HepG2 (cell line): ENCODE results near the gene ADGRV1. TPM values are rescaled to one million over a fixed set of nuclear protein-coding genes. Genes with fewer than 3 reads are reported as not detected.

Experiments used
- BCLAF1 ChIP-seq: fragments of 450-650 bp; IDR thresholded peaks from 2 replicates; pipeline ENCODE4 v1.6.1; 2017; ENCODE audit warnings: mild to moderate bottlenecking
- CREB1 ChIP-seq, 2 experiments: fragments of 450-650 bp in 1 of 2; IDR thresholded peaks; 2 replicates each; pipeline ENCODE4 v1.6.1; 2016 to 2017; ENCODE audit warnings: control low read depth in 1 of 2, mild to moderate bottlenecking in 1 of 2, missing compliant biosample characterization in 1 of 2, missing genetic modification characterization in 1 of 2
- CREB3 ChIP-seq: sonication (generic); formaldehyde crosslinking; IDR thresholded peaks from 2 replicates; pipeline ENCODE4 v1.5.0; 2020; ENCODE audit warnings: missing genetic modification reagents
- ELF3 ChIP-seq: IDR thresholded peaks from 2 replicates; pipeline ENCODE4 v1.6.1; 2016; ENCODE audit warnings: missing genetic modification reagents, missing compliant biosample characterization
- FOSL2 ChIP-seq: sonication (generic); formaldehyde crosslinking; IDR thresholded peaks from 2 replicates; pipeline ENCODE4 v1.4.0; 2020; ENCODE audit warnings: missing genetic modification reagents
- GLMP ChIP-seq: sonication (generic); formaldehyde crosslinking; IDR thresholded peaks from 2 replicates; pipeline ENCODE4 v1.9.0; 2021; ENCODE audit warnings: missing genetic modification reagents, mild to moderate bottlenecking, borderline replicate concordance
- MAFK ChIP-seq, 2 experiments: IDR thresholded peaks in 1 of 2; conservative IDR thresholded peaks in 1 of 2; 2 replicates each; pipeline ENCODE4 v1.6.1; 2011; ENCODE audit warnings: improper control_type of control experiment in 2 of 2, low read length in 2 of 2
- MED1 ChIP-seq: sonication (generic); formaldehyde crosslinking; IDR thresholded peaks from 2 replicates; pipeline ENCODE4 v1.4.0; 2020; ENCODE audit warnings: missing genetic modification reagents
- NCOR1 ChIP-seq: fragments of 200-600 bp; sonication (generic); IDR thresholded peaks from 2 replicates; pipeline ENCODE4 v1.7.0; 2017; ENCODE audit warnings: antibody characterized with exemption, low read length, borderline replicate concordance
- PCBP2 ChIP-seq: fragments of 200-400 bp; formaldehyde crosslinking; optimal IDR thresholded peaks from 2 replicates; pipeline ENCODE3; 2018; ENCODE audit warnings: low read length, low read depth; ENCODE audit not compliant: poor library complexity, severe bottlenecking
- POLR2G ChIP-seq: fragments of 200-400 bp; formaldehyde crosslinking; IDR thresholded peaks from 2 replicates; pipeline ENCODE4 v1.6.1; 2018; ENCODE audit warnings: mild to moderate bottlenecking, low read depth, low read length, moderate library complexity
- SMAD9 ChIP-seq: sonication (generic); formaldehyde crosslinking; IDR thresholded peaks from 2 replicates; pipeline ENCODE4 v1.5.1; 2020; ENCODE audit warnings: mild to moderate bottlenecking, missing genetic modification reagents
- UBTF ChIP-seq: sonication (generic); formaldehyde crosslinking; IDR thresholded peaks from 2 replicates; pipeline ENCODE4 v1.4.0; 2020; ENCODE audit warnings: mild to moderate bottlenecking, missing genetic modification reagents
- ZBTB10 ChIP-seq: sonication (generic); formaldehyde crosslinking; IDR thresholded peaks from 2 replicates; pipeline ENCODE4 v1.4.0; 2020; ENCODE audit warnings: missing genetic modification reagents, borderline replicate concordance
- ZBTB21 ChIP-seq: sonication (generic); formaldehyde crosslinking; IDR thresholded peaks from 2 replicates; pipeline ENCODE4 v1.4.0; 2020; ENCODE audit warnings: missing genetic modification reagents
- ZBTB42 ChIP-seq: sonication (generic); formaldehyde crosslinking; IDR thresholded peaks from 2 replicates; pipeline ENCODE4 v1.5.0; 2020; ENCODE audit warnings: mild to moderate bottlenecking, missing genetic modification reagents
- ZNF496 ChIP-seq: sonication (generic); formaldehyde crosslinking; IDR thresholded peaks from 2 replicates; pipeline ENCODE4 v1.8.1; 2023; ENCODE audit warnings: mild to moderate bottlenecking, moderate library complexity, missing genetic modification reagents; ENCODE audit not compliant: insufficient replicate concordance
- ZNF558 ChIP-seq: sonication (generic); formaldehyde crosslinking; IDR thresholded peaks from 2 replicates; pipeline ENCODE4 v1.9.0; 2022; ENCODE audit warnings: mild to moderate bottlenecking, missing genetic modification reagents, borderline replicate concordance
- ZNF740 ChIP-seq: sonication (generic); formaldehyde crosslinking; IDR thresholded peaks from 2 replicates; pipeline ENCODE4 v1.4.0; 2020; ENCODE audit warnings: missing genetic modification reagents
- ZSCAN22 ChIP-seq: sonication (generic); formaldehyde crosslinking; IDR thresholded peaks from 2 replicates; pipeline ENCODE4 v1.4.0; 2020; ENCODE audit warnings: mild to moderate bottlenecking, missing genetic modification reagents
- polyA plus RNA-seq, 8 experiments: library from polyadenylated mRNA; depleted of rRNA in 3 of 8; stranded (reverse) in 7 of 8; unstranded in 1 of 8; fragments of >200 nt; fragmentation: Illumina TruSeq in 4 of 8; extraction: Trizol in 4 of 8; gene quantifications; 2 replicates each; pipeline versions ENCODE4 v1.2.1 to v1.2.3, GENCODE V29; 2011 to 2016; ENCODE audit warnings: low read depth in 4 of 8, missing spikeins in 1 of 8, mixed read lengths in 1 of 8; ENCODE audit not compliant: insufficient read depth in 1 of 8
- total RNA-seq, 5 experiments: library from RNA; depleted of rRNA; stranded (reverse); fragments of >200 nt; fragmentation: Illumina TruSeq; extraction: Trizol; gene quantifications; 2 replicates each; pipeline ENCODE4 v1.2.3, GENCODE V29; 2016; ENCODE audit warnings: low read depth in 1 of 5

Gene ADGRV1
- total and polyA plus RNA-seq, 2 of the 13 experiments (the other 11 are each of a cell fraction or from before 2014, with no cell fraction given), result 1.7 to 3.9 TPM

- TF ChIP-seq ZBTB10 (CRISPR knock-in tag) (no peak), POLR2G (no peak), UBTF (CRISPR knock-in tag) (no peak), ZNF558 (CRISPR knock-in tag) (no peak), ELF3 (CRISPR knock-in tag) (peak; percentile 40; the same call in 1 of the 2 replicates), ZBTB42 (CRISPR knock-in tag) (no peak), CREB1 (IDR thresholded peaks at IDR 0.05) (peak; percentile 57), CREB1 (CRISPR knock-in tag; IDR thresholded peaks at IDR 0.05) (no peak), ZSCAN22 (CRISPR knock-in tag) (no peak), ZNF740 (CRISPR knock-in tag) (no peak), ZBTB21 (CRISPR knock-in tag) (no peak), NCOR1 (no peak), SMAD9 (CRISPR knock-in tag) (no peak), CREB3 (no peak), PCBP2 (no peak), BCLAF1 (no peak), FOSL2 (peak; percentile 37; the same call in 1 of the 2 replicates), MAFK (conservative IDR thresholded peaks at IDR 0.05 in 1 of 2, IDR thresholded peaks at IDR 0.05 in 1 of 2; ENCODE audit: low read length in 2 of 2) (no peak), MED1 (CRISPR knock-in tag) (peak; percentile 27; the same call in 1 of the 2 replicates), GLMP (CRISPR knock-in tag) (no peak), ZNF496 (no peak)
Observed at GRCh38 chr5:91058575-91058974, 500.0 kb downstream of the ADGRV1 start (continued).
